NOMO-1 treated with DMSO at 0.1 percent for 48 hours (cell line): ENCODE results near the gene FAM219B.
"Not testable (repeated sequence)": the region's sequence is repeated elsewhere in the genome, so short reads cannot be mapped to it uniquely, and the experiment has no call there.

ENCODE experiments used
- DNase-seq: peaks from one replicate; lab custom pipeline; 2025; ENCODE audit not compliant: unreplicated experiment; lab: John Stamatoyannopoulos, UW

Gene FAM219B

GRCh38 chr15:74906450-74907162 is at the start of gene FAM219B:
FAM219B (minus strand) TSS chr15:74906851; CDS start chr15:74906800, 51 bp downstream.
- peak; percentile 86 for DNase-seq

- peak; percentile 41 for DNase-seq
These were observed 49.4 kb upstream of the FAM219B start for GRCh38 chr15:74955796-74956647.

- DNase-seq = no peak
These were observed 48.4 kb upstream of the FAM219B start for GRCh38 chr15:74955017-74955416.

GRCh38 chr15:74954515-74954914 is 47.9 kb upstream of the FAM219B start:
- DNase-seq = no peak

GRCh38 chr15:74951006-74951405 is 44.4 kb upstream of the FAM219B start:
- DNase-seq = no peak

GRCh38 chr15:74950078-74950908 is 43.6 kb upstream of the FAM219B start:
- peak; percentile 62 for DNase-seq

- peak; percentile 94 for DNase-seq
These were observed 31.1 kb upstream of the FAM219B start, which contains the start of gene COX5A for GRCh38 chr15:74937590-74938371. COX5A (minus strand) TSS chr15:74938073; CDS start chr15:74938014, 59 bp downstream.

- DNase-seq = peak; percentile 44
These were observed 30.6 kb upstream of the FAM219B start for GRCh38 chr15:74937272-74937589.

GRCh38 chr15:74935193-74935592 is 28.5 kb upstream of the FAM219B start:
- not testable (repeated sequence) for DNase-seq

- DNase-seq = no peak
These were observed 26.9 kb upstream of the FAM219B start for GRCh38 chr15:74933573-74933972.

GRCh38 chr15:74928771-74929198 is 22.1 kb upstream of the FAM219B start:
- DNase-seq = no peak

GRCh38 chr15:74924525-74924924 is 17.9 kb upstream of the FAM219B start:
- no peak for DNase-seq

GRCh38 chr15:74920456-74920855 is 13.8 kb upstream of the FAM219B start:
- DNase-seq = no peak

GRCh38 chr15:74917676-74918075 is 11.0 kb upstream of the FAM219B start:
- DNase-seq = no peak

- DNase-seq = not testable (repeated sequence)
These were observed 7.1 kb upstream of the FAM219B start for GRCh38 chr15:74913799-74914198.

GRCh38 chr15:74913041-74913440 is 6.4 kb upstream of the FAM219B start:
- DNase-seq = no peak

GRCh38 chr15:74908635-74909034 is 2.0 kb upstream of the FAM219B start:
- no peak for DNase-seq

- no peak for DNase-seq
These were observed 666 bp upstream of the FAM219B start for GRCh38 chr15:74907163-74907870.

- peak; percentile 17 for DNase-seq
These were observed 593 bp downstream of the FAM219B start for GRCh38 chr15:74906067-74906449.
